Stomach (tissue), 9 donors: ENCODE data around the gene ZFYVE26. TPM values are rescaled to one million over a fixed set of nuclear protein-coding genes. Genes with fewer than 3 reads are reported as not detected.

ENCODE experiments used
- DNase-seq, 2 donors: peaks; one replicate each; pipeline versions ENCODE4 v3.0.0 to v3.0.0-alpha.2; 2013 to 2019
- H3K27ac ChIP-seq, 5 donors: fragments of 200-600 bp in 4 of 5; sonication (generic) in 4 of 5; one replicate each; pipeline ENCODE4 v1.5.1; 2013 to 2019; ENCODE audit warnings: mild to moderate bottlenecking in 1 of 5, moderate library complexity in 1 of 5
- H3K27me3 ChIP-seq, 3 donors: fragments of 200-600 bp; sonication (generic); one replicate each; pipeline ENCODE4 v1.5.1; 2017 to 2019; ENCODE audit warnings: mixed run types in 1 of 3
- H3K36me3 ChIP-seq, 4 donors: fragments of 200-600 bp; sonication (generic); 1 replicate in 3 of 4; 2 replicates in 1 of 4; pipeline ENCODE4 v1.5.1; 2016 to 2019
- H3K4me1 ChIP-seq, 4 donors: fragments of 200-600 bp; sonication (generic); one replicate each; pipeline ENCODE4 v1.5.1; 2016 to 2019
- H3K4me3 ChIP-seq, 4 donors: fragments of 200-600 bp; sonication (generic) in 3 of 4; one replicate each; pipeline ENCODE4 v1.5.1; 2016 to 2019; ENCODE audit warnings: mild to moderate bottlenecking in 1 of 4
- H3K9me3 ChIP-seq, 4 donors: fragments of 200-600 bp; sonication (generic); one replicate each; pipeline ENCODE4 v1.5.1; 2016 to 2019
- EP300 ChIP-seq: sonication (generic); formaldehyde crosslinking; IDR thresholded peaks from one replicate; pipeline ENCODE4 v1.6.1; 2017; ENCODE audit warnings: antibody characterized with exemption
- POLR2A ChIP-seq, 4 donors: fragments of 450-650 bp; IDR thresholded peaks; one replicate each; pipeline ENCODE4 v1.6.1; 2016; ENCODE audit warnings: antibody characterized with exemption in 4 of 4, control low read depth in 2 of 4, mild to moderate bottlenecking in 1 of 4, moderate library complexity in 1 of 4
- POLR2AphosphoS5 ChIP-seq, 3 donors: sonication (generic); formaldehyde crosslinking; IDR thresholded peaks; one replicate each; pipeline ENCODE4 v1.6.1; 2016; ENCODE audit warnings: antibody characterized with exemption in 3 of 3
- WGBS, 5 donors: extraction: QIAGEN DNeasy Blood & Tissue Kit in 3 of 5; methylation state at CpG; one replicate each; pipeline versions ENCODE4 v1.1.5 to v1.1.7; 2013 to 2018; 5-methylcytosine and 5-hydroxymethylcytosine counted together
- intact Hi-C: fragments of 100-400 bp; cut with DNase I; formaldehyde crosslinking; loops from one replicate; pipeline ENCODE4 v1.15.1; 2023; ENCODE audit warnings: low total_unique reads
- polyA plus RNA-seq, 3 donors: library from polyadenylated mRNA; stranded (reverse); fragments of 200-250 nt; gene quantifications; one replicate each; pipeline ENCODE4 v1.2.3, GENCODE V29; 2013
- total RNA-seq, 5 donors: library from RNA; depleted of rRNA; stranded (reverse); fragments of >200 nt; gene quantifications; one replicate each; pipeline versions ENCODE4 v1.1.0 to v1.2.3, GENCODE V29; 2014 to 2016
- TF ChIP-seq, protein P1 (sequence below), 7 experiments: fragments of 450-650 bp in 4 of 7; fragments of 200-600 bp in 3 of 7; sonication (generic) in 3 of 7; IDR thresholded peaks; one replicate each; pipeline ENCODE4 v1.5.1; 2016 to 2019; ENCODE audit warnings: antibody characterized with exemption in 7 of 7, control low read depth in 2 of 7, mild to moderate bottlenecking in 1 of 7
- donor health status: healthy with polysubstance abuse.
- donor health status: Bipolar disorder and iron deficiency.
- donor health status: healthy.

ZFYVE26 gene
- total and polyA plus RNA-seq, 8 donors, result 2.1 to 201 (median 20.8) TPM

DNA sequence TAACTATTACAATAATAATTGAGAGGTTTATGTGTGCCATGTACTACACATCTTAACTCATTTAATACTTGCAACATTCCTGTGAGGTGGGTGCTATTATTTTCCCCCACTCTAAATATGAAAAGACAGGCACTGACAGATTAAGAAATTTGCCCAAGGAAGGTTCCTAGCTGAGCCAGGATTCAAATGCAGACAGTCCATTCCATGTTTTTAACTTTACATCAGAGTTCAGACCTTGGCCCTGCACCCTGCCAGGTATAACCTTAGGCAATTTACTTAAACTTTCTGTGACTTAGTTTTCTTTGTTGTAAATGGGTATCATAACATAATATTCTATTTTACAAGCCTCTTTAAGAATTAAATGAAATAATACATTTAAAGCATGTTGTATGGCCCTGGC is 88.1 kb downstream of the ZFYVE26 start:
- TF ChIP-seq POLR2AphosphoS5 (IDR thresholded peaks at IDR 0.05) (no peak), POLR2A (IDR thresholded peaks at IDR 0.05) (no peak), EP300 (no peak)
- TF ChIP-seq, protein P1, sequence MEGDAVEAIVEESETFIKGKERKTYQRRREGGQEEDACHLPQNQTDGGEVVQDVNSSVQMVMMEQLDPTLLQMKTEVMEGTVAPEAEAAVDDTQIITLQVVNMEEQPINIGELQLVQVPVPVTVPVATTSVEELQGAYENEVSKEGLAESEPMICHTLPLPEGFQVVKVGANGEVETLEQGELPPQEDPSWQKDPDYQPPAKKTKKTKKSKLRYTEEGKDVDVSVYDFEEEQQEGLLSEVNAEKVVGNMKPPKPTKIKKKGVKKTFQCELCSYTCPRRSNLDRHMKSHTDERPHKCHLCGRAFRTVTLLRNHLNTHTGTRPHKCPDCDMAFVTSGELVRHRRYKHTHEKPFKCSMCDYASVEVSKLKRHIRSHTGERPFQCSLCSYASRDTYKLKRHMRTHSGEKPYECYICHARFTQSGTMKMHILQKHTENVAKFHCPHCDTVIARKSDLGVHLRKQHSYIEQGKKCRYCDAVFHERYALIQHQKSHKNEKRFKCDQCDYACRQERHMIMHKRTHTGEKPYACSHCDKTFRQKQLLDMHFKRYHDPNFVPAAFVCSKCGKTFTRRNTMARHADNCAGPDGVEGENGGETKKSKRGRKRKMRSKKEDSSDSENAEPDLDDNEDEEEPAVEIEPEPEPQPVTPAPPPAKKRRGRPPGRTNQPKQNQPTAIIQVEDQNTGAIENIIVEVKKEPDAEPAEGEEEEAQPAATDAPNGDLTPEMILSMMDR (IDR thresholded peaks at IDR 0.05), result no peak
- intact Hi-C loops, result no loop called here
- peaks cover 0 to 4% (median 1%) of the 10 kb centered on the region in 4 donors for H3K4me1 ChIP-seq
- no peaks in the 10 kb centered on the region for H3K36me3 ChIP-seq
- peaks cover 0 to 4% (median 0%) of the 10 kb centered on the region in 3 donors for H3K27me3 ChIP-seq
- no peak for DNase-seq
- no peak overlapping the region for H3K4me3 ChIP-seq
- H3K27ac ChIP-seq, result no peak overlapping the region
- H3K9me3 ChIP-seq, result no peaks in the 10 kb centered on the region

DNA sequence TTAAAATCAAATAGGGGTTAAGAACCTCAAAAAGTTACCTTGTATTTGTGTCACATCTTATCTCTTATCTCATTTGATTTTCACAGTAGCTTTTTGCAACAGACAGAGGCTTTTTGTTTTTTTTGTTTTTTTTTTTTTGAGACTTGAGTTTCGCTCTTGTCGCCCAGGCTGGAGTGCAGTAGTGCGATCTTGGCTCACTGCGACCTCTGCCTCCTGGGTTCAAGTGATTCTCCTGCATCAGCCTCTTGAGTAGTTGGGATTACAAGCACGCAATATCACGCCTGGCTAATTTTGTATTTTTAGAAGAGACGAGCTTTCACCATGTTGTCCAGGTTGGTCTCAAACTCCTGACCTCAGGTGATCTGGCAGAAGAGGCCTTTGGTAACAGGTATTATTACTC is 89.0 kb downstream of the ZFYVE26 start:
- no peak for DNase-seq
- TF ChIP-seq EP300, result no peak
- TF ChIP-seq POLR2A (IDR thresholded peaks at IDR 0.05), result no peak
- TF ChIP-seq POLR2AphosphoS5 (IDR thresholded peaks at IDR 0.05), result no peak
- Histone ChIP-seq H3K4me3 (no peak overlapping the region), H3K27me3 (peaks cover 0 to 4% (median 0%) of the 10 kb centered on the region in 3 donors), H3K36me3 (no peaks in the 10 kb centered on the region), H3K9me3 (no peaks in the 10 kb centered on the region), H3K4me1 (peaks cover 3 to 7% (median 4%) of the 10 kb centered on the region in 4 donors), H3K27ac (no peak overlapping the region)
- 94 to 97% (median 96%) methylated on average over 7 of the region's 7 CpGs for WGBS, 5 donors
- intact Hi-C loops, result no loop called here

DNA sequence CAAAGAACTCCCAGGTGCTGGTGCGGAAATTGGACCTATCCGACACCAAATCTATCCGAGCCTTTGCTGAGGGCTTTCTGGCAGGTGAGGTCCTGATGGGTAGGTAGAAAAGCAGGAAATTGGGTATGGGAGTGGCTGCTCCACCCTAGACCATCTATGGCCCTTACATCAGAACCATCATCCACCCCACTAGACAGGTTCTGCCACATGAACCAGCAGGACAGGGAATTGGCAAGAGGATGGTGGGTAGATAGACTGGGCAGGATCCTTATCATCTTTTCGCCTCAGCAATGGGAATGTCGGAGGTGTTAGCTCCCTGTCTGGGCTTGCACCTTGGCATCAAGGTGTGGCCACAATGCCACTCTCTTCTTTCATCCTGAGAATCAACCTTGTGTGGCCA is 91.2 kb downstream of the ZFYVE26 start:
- H3K4me3 ChIP-seq, result no peak overlapping the region
- TF ChIP-seq POLR2AphosphoS5 (IDR thresholded peaks at IDR 0.05), result no peak
- TF ChIP-seq EP300, result no peak
- TF ChIP-seq, protein P1 (IDR thresholded peaks at IDR 0.05), result no peak
- TF ChIP-seq POLR2A (IDR thresholded peaks at IDR 0.05), result no peak
- no peak for DNase-seq
- no peaks in the 10 kb centered on the region for H3K9me3 ChIP-seq
- no peaks in the 10 kb centered on the region for H3K36me3 ChIP-seq
- 82 to 96% (median 89%) methylated on average over 5 of the region's 5 CpGs for WGBS, 5 donors
- intact Hi-C loops, result no loop called here
- peaks cover 3 to 14% (median 7%) of the 10 kb centered on the region in 4 donors for H3K4me1 ChIP-seq
- H3K27ac ChIP-seq, result no peak overlapping the region
- H3K27me3 ChIP-seq, result peaks cover 0 to 4% (median 0%) of the 10 kb centered on the region in 3 donors

DNA sequence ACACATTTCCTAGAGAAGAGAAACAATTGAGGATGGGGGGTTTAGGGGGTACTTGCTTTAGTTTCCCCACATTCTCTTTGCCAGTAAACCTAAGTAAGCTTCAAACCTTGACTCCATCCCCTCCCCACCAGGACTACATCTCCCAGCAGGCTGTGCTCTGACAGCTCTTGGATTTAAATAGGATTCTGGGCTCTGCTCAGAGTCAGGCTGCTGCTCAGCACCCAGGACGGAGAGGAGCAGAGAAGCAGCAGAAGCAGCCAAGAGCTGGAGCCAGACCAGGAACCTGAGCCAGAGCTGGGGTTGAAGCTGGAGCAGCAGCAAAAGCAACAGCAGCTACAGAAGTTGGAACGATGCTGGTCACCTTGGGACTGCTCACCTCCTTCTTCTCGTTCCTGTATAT is 94.1 kb downstream of the ZFYVE26 start:
- Histone ChIP-seq H3K27me3 (peaks cover 0 to 4% (median 0%) of the 10 kb centered on the region in 3 donors), H3K9me3 (no peaks in the 10 kb centered on the region), H3K36me3 (no peaks in the 10 kb centered on the region), H3K27ac (peak overlapping the region in 4 of 5 donors; percentile 16 to 72 (median 57)), H3K4me3 (peak overlapping the region in 3 of 4 donors; percentile 15 to 29 (median 27)), H3K4me1 (peaks cover 0 to 16% (median 7%) of the 10 kb centered on the region in 4 donors)
- TF ChIP-seq EP300 (no peak), POLR2AphosphoS5 (IDR thresholded peaks at IDR 0.05) (peak in 2 of 3 donors; percentile 4 to 43)
- intact Hi-C loops, result no loop called here
- 4 to 19% (median 7%) methylated on average over 3 of the region's 3 CpGs for WGBS, 5 donors
- peak; percentile 69 to 87 for DNase-seq

DNA sequence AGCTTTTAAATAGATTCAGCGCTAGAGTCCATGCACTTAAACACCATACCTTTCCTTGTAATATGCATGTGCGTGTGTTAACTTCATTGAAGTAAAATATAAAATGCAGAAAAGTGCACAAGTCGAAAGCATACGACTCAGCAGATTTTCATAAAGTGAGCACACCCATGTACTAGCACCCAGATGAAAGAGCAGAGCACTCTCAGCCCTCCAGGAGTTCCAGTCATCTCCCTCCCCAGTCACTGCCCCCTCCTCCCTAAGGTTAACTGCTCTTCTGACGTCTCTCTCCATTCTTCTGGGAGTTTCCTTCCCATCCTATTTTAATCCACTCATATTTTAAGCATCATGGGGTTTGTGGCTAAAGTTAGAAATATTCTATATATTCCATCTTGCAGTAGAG is 94.5 kb downstream of the ZFYVE26 start:
- Histone ChIP-seq H3K36me3 (no peaks in the 10 kb centered on the region), H3K27me3 (peaks cover 0 to 4% (median 0%) of the 10 kb centered on the region in 3 donors), H3K9me3 (no peaks in the 10 kb centered on the region), H3K4me1 (peaks cover 0 to 16% (median 7%) of the 10 kb centered on the region in 4 donors), H3K27ac (peak overlapping the region in 2 of 5 donors; percentile 16 to 66), H3K4me3 (peak overlapping the region in 1 of 4 donors; percentile 15)
- no peak for DNase-seq
- WGBS, 5 donors, result 69 to 80% (median 70%) methylated on average over 5 of the region's 5 CpGs
- TF ChIP-seq POLR2A (IDR thresholded peaks at IDR 0.05), result no peak
- no peak for TF ChIP-seq EP300
- TF ChIP-seq, protein P1 (IDR thresholded peaks at IDR 0.05), result no peak
- no peak for TF ChIP-seq POLR2AphosphoS5 (IDR thresholded peaks at IDR 0.05)
- intact Hi-C loops, result no loop called here
